Gastrocnemius medialis (tissue), 4 donors: ENCODE data around the gene FAT3. TPM values are rescaled to one million over a fixed set of nuclear protein-coding genes. Genes with fewer than 3 reads are reported as not detected.

Source experiments
- ATAC-seq, 2 donors: fragments of 150-250 bp; one replicate each; pipeline ENCODE4 v1.9.1; 2016
- DNase-seq, 2 donors: peaks; one replicate each; pipeline ENCODE4 v3.0.0-alpha.2; 2019
- H3K27ac ChIP-seq, 4 donors: fragments of 200-600 bp; sonication (generic); 1 replicate in 1 of 4; 2 replicates in 3 of 4; pipeline ENCODE4 v1.5.1; 2016 to 2018; ENCODE audit warnings: mild to moderate bottlenecking in 2 of 4, moderate library complexity in 1 of 4
- H3K27me3 ChIP-seq, 3 donors: fragments of 200-600 bp; sonication (generic) in 2 of 3; 1 replicate in 1 of 3; 2 replicates in 2 of 3; pipeline versions ENCODE4 v1.5.1 to v1.6.0; 2016 to 2019; ENCODE audit warnings: mild to moderate bottlenecking in 1 of 3, moderate library complexity in 1 of 3
- H3K36me3 ChIP-seq, 2 donors: fragments of 200-600 bp; sonication (generic) in 1 of 2; one replicate each; pipeline ENCODE4 v1.5.1; 2017 to 2018
- H3K4me1 ChIP-seq, 2 donors: fragments of 200-600 bp; sonication (generic) in 1 of 2; one replicate each; pipeline ENCODE4 v1.5.1; 2016 to 2017; ENCODE audit warnings: mild to moderate bottlenecking in 2 of 2
- H3K4me3 ChIP-seq, 4 donors: fragments of 200-600 bp; sonication (generic) in 3 of 4; 1 replicate in 1 of 4; 2 replicates in 3 of 4; pipeline ENCODE4 v1.5.1; 2016 to 2019; ENCODE audit warnings: mild to moderate bottlenecking in 2 of 4
- H3K9me3 ChIP-seq, 3 donors: fragments of 200-600 bp; sonication (generic) in 2 of 3; 1 replicate in 1 of 3; 2 replicates in 2 of 3; pipeline ENCODE4 v1.5.1; 2016 to 2019
- POLR2A ChIP-seq, 2 donors: fragments of 450-650 bp; IDR thresholded peaks; one replicate each; pipeline ENCODE4 v1.6.1; 2017; ENCODE audit warnings: antibody characterized with exemption in 2 of 2, mild to moderate bottlenecking in 2 of 2, moderate library complexity in 2 of 2
- in situ Hi-C, 4 donors: fragments of 200-750 bp; cut with MboI; loops; one replicate each; pipeline versions ENCODE4 v1.15.0 to v1.8.0; 2017; ENCODE audit warnings: low sequenced_read_pairs in 4 of 4
- intact Hi-C: fragments of 100-400 bp; cut with DNase I; formaldehyde crosslinking; loops from one replicate; pipeline ENCODE4 v1.15.1; 2023; ENCODE audit warnings: low total_unique reads
- total RNA-seq, 4 donors: library from RNA; depleted of rRNA; stranded (reverse); fragments of >200 nt; gene quantifications; one replicate each; pipeline versions ENCODE4 v1.1.0 to v1.2.3, GENCODE V29; 2016
- TF ChIP-seq, protein P1 (sequence below), 5 experiments: fragments of 450-650 bp in 3 of 5; fragments of 200-600 bp in 2 of 5; sonication (generic) in 2 of 5; IDR thresholded peaks in 4 of 5; conservative IDR thresholded peaks in 1 of 5; 1 replicate in 4 of 5; 2 replicates in 1 of 5; pipeline ENCODE4 v1.5.1; 2016 to 2019; ENCODE audit warnings: antibody characterized with exemption in 5 of 5, mild to moderate bottlenecking in 3 of 5, moderate library complexity in 3 of 5

Gene FAT3
- total RNA-seq, 4 donors from 2014 or later = 0.15 to 1.4 (median 0.44) TPM

DNA sequence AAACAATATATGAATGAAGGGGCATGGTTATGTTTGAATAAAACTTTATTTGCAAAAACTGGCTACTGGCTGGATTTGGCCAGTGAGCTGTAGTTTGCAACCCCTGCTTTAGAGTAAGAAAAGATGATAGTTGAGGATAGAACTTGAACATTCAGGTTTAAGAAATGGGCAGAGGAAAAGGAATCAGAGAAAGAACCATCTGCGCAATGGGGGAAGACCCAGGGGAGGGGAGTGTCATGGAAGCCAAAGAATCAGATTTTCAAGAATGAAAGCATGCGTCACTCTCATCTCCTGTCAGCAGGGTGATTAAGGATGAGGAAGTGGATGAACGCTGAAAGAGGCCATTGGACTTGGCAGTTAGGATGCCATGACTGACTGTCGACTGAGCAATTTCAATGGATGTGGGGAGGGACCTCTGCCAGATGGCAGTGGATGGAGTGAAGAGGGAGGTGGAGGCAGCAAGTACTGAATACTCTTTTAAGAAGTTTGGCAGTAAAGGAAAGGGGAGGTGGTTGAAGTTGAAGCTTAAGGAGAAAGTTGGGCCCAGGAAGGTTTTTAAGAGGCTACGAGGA, 21.2 kb downstream of the FAT3 start:
- ATAC-seq (no peak), DNase-seq (no peak)
- Histone ChIP-seq H3K4me3 (no peak overlapping the region), H3K27me3 (no peaks in the 10 kb centered on the region), H3K9me3 (no peaks in the 10 kb centered on the region), H3K4me1 (no peaks in the 10 kb centered on the region), H3K27ac (no peak overlapping the region), H3K36me3 (no peaks in the 10 kb centered on the region)
- intact Hi-C loops = no loop called here
- TF ChIP-seq, protein P1, sequence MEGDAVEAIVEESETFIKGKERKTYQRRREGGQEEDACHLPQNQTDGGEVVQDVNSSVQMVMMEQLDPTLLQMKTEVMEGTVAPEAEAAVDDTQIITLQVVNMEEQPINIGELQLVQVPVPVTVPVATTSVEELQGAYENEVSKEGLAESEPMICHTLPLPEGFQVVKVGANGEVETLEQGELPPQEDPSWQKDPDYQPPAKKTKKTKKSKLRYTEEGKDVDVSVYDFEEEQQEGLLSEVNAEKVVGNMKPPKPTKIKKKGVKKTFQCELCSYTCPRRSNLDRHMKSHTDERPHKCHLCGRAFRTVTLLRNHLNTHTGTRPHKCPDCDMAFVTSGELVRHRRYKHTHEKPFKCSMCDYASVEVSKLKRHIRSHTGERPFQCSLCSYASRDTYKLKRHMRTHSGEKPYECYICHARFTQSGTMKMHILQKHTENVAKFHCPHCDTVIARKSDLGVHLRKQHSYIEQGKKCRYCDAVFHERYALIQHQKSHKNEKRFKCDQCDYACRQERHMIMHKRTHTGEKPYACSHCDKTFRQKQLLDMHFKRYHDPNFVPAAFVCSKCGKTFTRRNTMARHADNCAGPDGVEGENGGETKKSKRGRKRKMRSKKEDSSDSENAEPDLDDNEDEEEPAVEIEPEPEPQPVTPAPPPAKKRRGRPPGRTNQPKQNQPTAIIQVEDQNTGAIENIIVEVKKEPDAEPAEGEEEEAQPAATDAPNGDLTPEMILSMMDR (IDR thresholded peaks at IDR 0.05 in 4 of 5, conservative IDR thresholded peaks at IDR 0.05 in 1 of 5) = no peak
- TF ChIP-seq POLR2A (IDR thresholded peaks at IDR 0.05) = no peak
- in situ Hi-C loops = no loop called here

DNA sequence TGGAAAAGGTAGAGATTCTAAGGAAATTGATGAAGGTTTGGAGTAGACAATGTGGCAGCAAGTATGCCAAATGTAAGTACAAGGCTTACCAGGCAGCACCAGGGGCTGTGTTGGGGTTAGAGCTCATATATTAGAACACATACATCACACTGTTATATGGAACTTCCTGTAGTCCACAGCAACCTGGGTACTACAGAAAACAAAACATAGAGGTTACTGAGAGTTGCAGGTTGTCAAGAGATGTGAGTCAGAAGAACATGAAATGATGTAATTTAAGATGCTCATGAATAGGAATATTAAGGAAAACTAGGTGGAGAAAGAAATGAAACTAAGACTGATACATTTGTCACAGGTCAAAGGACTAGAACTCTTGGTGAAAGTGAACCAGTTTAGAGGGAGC, 22.0 kb downstream of the FAT3 start:
- Histone ChIP-seq H3K27ac (no peak overlapping the region), H3K4me1 (no peaks in the 10 kb centered on the region), H3K27me3 (no peaks in the 10 kb centered on the region), H3K36me3 (no peaks in the 10 kb centered on the region), H3K9me3 (no peaks in the 10 kb centered on the region), H3K4me3 (no peak overlapping the region)
- TF ChIP-seq POLR2A (IDR thresholded peaks at IDR 0.05) = no peak
- TF ChIP-seq, protein P1 (IDR thresholded peaks at IDR 0.05 in 4 of 5, conservative IDR thresholded peaks at IDR 0.05 in 1 of 5) = no peak
- no peak for ATAC-seq
- intact Hi-C loops (no loop called here), in situ Hi-C loops (no loop called here)
- no peak for DNase-seq

DNA sequence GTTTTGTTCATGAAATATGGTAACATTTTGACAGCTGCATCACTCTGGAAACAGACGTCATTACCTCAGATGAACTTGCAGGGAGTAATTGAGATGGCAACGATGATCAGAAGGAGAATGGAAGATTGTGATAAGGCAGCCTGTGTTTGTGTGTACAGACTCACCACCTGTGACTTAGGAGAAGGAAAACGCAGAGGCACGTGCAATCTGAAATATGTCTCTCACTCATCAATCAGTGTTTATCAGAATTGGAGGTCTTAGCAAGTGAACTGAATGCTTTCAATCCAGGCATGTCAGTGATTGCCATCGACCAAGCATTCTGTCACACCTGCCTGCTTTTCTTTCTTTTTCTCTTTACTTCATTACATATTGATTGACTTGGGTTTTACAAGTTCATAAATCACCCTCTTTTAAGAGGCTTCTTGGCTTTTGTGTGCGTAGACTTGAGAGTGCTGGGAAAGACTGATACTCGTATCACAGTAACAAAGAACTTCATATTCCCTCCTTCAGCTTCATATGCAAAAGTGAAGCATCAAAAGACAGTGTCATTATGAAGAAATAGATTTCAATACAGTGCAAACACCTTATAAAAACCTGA, 24.6 kb downstream of the FAT3 start:
- intact Hi-C loops = no loop called here
- no peak for ATAC-seq
- no peak overlapping the region for H3K4me3 ChIP-seq
- no peaks in the 10 kb centered on the region for H3K4me1 ChIP-seq
- no peaks in the 10 kb centered on the region for H3K36me3 ChIP-seq
- H3K27me3 ChIP-seq = no peaks in the 10 kb centered on the region
- in situ Hi-C loops = no loop called here
- no peaks in the 10 kb centered on the region for H3K9me3 ChIP-seq
- H3K27ac ChIP-seq = no peak overlapping the region
- no peak for DNase-seq
- TF ChIP-seq, protein P1 (IDR thresholded peaks at IDR 0.05 in 4 of 5, conservative IDR thresholded peaks at IDR 0.05 in 1 of 5) = no peak
- no peak for TF ChIP-seq POLR2A (IDR thresholded peaks at IDR 0.05)

DNA sequence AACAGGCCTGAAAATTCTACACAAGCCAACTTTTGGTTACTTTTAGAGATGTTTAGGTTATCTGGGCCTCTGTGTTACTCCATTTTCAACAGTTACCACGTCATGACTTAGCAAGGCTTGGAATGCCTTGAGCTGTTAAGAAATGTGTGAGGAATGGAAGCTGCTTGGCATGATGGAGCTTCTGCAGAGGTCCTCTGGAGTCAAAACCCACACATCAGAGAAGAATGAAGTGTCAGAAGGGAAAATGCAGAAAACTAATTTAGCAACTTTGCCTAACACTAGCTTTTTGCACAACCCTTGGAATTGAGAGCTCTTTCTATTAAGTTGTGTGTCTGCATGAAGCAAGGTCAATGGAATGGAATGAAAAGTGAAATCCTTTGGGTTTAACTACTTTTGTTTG, 27.4 kb downstream of the FAT3 start:
- in situ Hi-C loops = no loop called here
- TF ChIP-seq, protein P1 (IDR thresholded peaks at IDR 0.05 in 4 of 5, conservative IDR thresholded peaks at IDR 0.05 in 1 of 5) = no peak
- TF ChIP-seq POLR2A (IDR thresholded peaks at IDR 0.05) = no peak

DNA sequence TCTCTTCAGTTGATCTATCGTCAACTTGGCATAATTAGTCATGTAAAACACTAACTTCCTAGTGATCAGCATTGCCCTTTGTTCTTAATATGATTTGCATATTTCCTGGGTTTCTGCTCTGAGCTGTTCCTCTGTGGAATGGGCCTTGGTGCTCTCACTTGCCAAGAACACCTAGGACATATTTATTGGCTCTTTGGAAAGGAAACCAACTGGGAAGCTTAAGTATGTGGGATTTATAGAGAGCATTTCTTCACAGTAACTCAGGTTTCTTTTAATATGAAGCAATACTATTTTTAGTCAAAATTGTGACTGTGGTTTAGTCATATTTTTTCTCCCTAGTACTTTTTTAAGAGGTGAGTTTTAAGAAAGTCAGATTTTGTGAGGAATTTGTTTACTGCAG, 28.8 kb downstream of the FAT3 start:
- no peak overlapping the region for H3K4me3 ChIP-seq
- H3K27ac ChIP-seq = no peak overlapping the region
- in situ Hi-C loops (no loop called here), intact Hi-C loops (no loop called here)
- ATAC-seq (no peak), DNase-seq (no peak)
- no peaks in the 10 kb centered on the region for H3K4me1 ChIP-seq
- H3K27me3 ChIP-seq = no peaks in the 10 kb centered on the region
- H3K9me3 ChIP-seq = no peaks in the 10 kb centered on the region
- no peaks in the 10 kb centered on the region for H3K36me3 ChIP-seq
- TF ChIP-seq, protein P1 (IDR thresholded peaks at IDR 0.05 in 4 of 5, conservative IDR thresholded peaks at IDR 0.05 in 1 of 5) = no peak
- TF ChIP-seq POLR2A (IDR thresholded peaks at IDR 0.05) = no peak

More for the DNA sequence above, 27.4 kb downstream of the FAT3 start:
- Histone ChIP-seq H3K36me3 (no peaks in the 10 kb centered on the region), H3K27ac (no peak overlapping the region), H3K4me1 (no peaks in the 10 kb centered on the region), H3K4me3 (no peak overlapping the region), H3K9me3 (no peaks in the 10 kb centered on the region), H3K27me3 (no peaks in the 10 kb centered on the region)
- intact Hi-C loops = no loop called here
- DNase-seq (no peak), ATAC-seq (no peak)
